Liver (tissue), 3 donors: ENCODE data around the gene CDCP1.

Source experiments
- ATF3 ChIP-seq: IDR thresholded peaks from 2 replicates; pipeline ENCODE4 v1.6.1; 2016; ENCODE audit warnings: antibody characterized with exemption
- CTCF ChIP-seq: fragments of 150-350 bp; IDR thresholded peaks from 2 replicates; pipeline ENCODE4 v1.5.1; 2017; ENCODE audit warnings: improper control_type of control experiment, low read depth, low read length; ENCODE audit not compliant: missing input control
- EGR1 ChIP-seq, 2 donors: IDR thresholded peaks; 2 replicates each; pipeline ENCODE4 v1.6.1; 2016 to 2018; ENCODE audit warnings: antibody characterized with exemption in 2 of 2, low read depth in 2 of 2
- FOXA2 ChIP-seq: IDR thresholded peaks from 2 replicates; pipeline ENCODE4 v1.6.1; 2016; ENCODE audit warnings: antibody characterized with exemption
- GABPA ChIP-seq, 2 donors: IDR thresholded peaks in 1 of 2; conservative IDR thresholded peaks in 1 of 2; 2 replicates each; pipeline ENCODE4 v1.6.1; 2016; ENCODE audit warnings: antibody characterized with exemption in 2 of 2, mild to moderate bottlenecking in 1 of 2, moderate library complexity in 1 of 2
- HNF4A ChIP-seq, 2 donors: conservative IDR thresholded peaks; 2 replicates each; pipeline ENCODE4 v1.6.1; 2016; ENCODE audit warnings: antibody characterized with exemption in 2 of 2, mild to moderate bottlenecking in 2 of 2
- JUND ChIP-seq, 2 donors: IDR thresholded peaks; 2 replicates each; pipeline ENCODE4 v1.6.1; 2016; ENCODE audit warnings: antibody characterized with exemption in 2 of 2
- MAX ChIP-seq: IDR thresholded peaks from 2 replicates; pipeline ENCODE4 v1.6.1; 2016; ENCODE audit warnings: antibody characterized with exemption
- NR2F2 ChIP-seq: IDR thresholded peaks from 2 replicates; pipeline ENCODE4 v1.6.1; 2016; ENCODE audit warnings: antibody characterized with exemption
- RAD21 ChIP-seq, 2 donors: IDR thresholded peaks; 2 replicates each; pipeline ENCODE4 v1.6.1; 2016; ENCODE audit warnings: antibody characterized with exemption in 2 of 2, mild to moderate bottlenecking in 2 of 2
- REST ChIP-seq: IDR thresholded peaks from 2 replicates; pipeline ENCODE4 v1.6.1; 2016; ENCODE audit warnings: antibody characterized with exemption, mild to moderate bottlenecking
- SP1 ChIP-seq: IDR thresholded peaks from 2 replicates; pipeline ENCODE4 v1.6.1; 2018; ENCODE audit warnings: antibody characterized with exemption, mild to moderate bottlenecking
- TAF1 ChIP-seq: conservative IDR thresholded peaks from 2 replicates; pipeline ENCODE4 v1.6.1; 2016; ENCODE audit warnings: antibody characterized with exemption, mild to moderate bottlenecking
- YY1 ChIP-seq: IDR thresholded peaks from 2 replicates; pipeline ENCODE4 v1.6.1; 2016; ENCODE audit warnings: antibody characterized with exemption, mild to moderate bottlenecking
- donor health status: healthy.
- donor health status: healthy.

- no peak for TF ChIP-seq CTCF
- TF ChIP-seq MAX = no peak
- no peak for TF ChIP-seq GABPA (IDR thresholded peaks at IDR 0.05 in 1 of 2, conservative IDR thresholded peaks at IDR 0.05 in 1 of 2)
- TF ChIP-seq JUND (IDR thresholded peaks at IDR 0.05) = no peak
- TF ChIP-seq HNF4A (conservative IDR thresholded peaks at IDR 0.05) = no peak
- no peak for TF ChIP-seq FOXA2
- TF ChIP-seq SP1 = no peak
- TF ChIP-seq NR2F2 = no peak
- no peak for TF ChIP-seq TAF1
- TF ChIP-seq RAD21 (IDR thresholded peaks at IDR 0.05) = no peak
- TF ChIP-seq REST = no peak
- no peak for TF ChIP-seq ATF3
- no peak for TF ChIP-seq EGR1 (IDR thresholded peaks at IDR 0.05; ENCODE audit: low read depth in 2 of 2)
- no peak for TF ChIP-seq YY1
Measured at GRCh38 chr3:45191424-45191823, 45.2 kb upstream of the CDCP1 start.
